Ishikawa (cell line): ENCODE measurements around the gene TXNDC15.

Experiments used
- CEBPB ChIP-seq: IDR thresholded peaks from 2 replicates; pipeline ENCODE4 v1.6.1; 2012
- CREB1 ChIP-seq: IDR thresholded peaks from 2 replicates; pipeline ENCODE4 v1.6.1; 2012; ENCODE audit warnings: low read depth
- EGR1 ChIP-seq: IDR thresholded peaks from 2 replicates; pipeline ENCODE4 v1.6.1; 2012
- EP300 ChIP-seq: IDR thresholded peaks from 2 replicates; pipeline ENCODE4 v1.6.1; 2012; ENCODE audit warnings: borderline replicate concordance
- FOXM1 ChIP-seq: IDR thresholded peaks from 2 replicates; pipeline ENCODE4 v1.6.1; 2012; ENCODE audit warnings: low read depth, borderline replicate concordance
- NFIC ChIP-seq: IDR thresholded peaks from 2 replicates; pipeline ENCODE4 v1.6.1; 2012
- RAD21 ChIP-seq: IDR thresholded peaks from 2 replicates; pipeline ENCODE4 v1.6.1; 2012; ENCODE audit warnings: low read depth
- TAF1 ChIP-seq: IDR thresholded peaks from 2 replicates; pipeline ENCODE4 v1.6.1; 2012; ENCODE audit warnings: low read depth, mild to moderate bottlenecking
- TCF12 ChIP-seq: IDR thresholded peaks from 2 replicates; pipeline ENCODE4 v1.6.1; 2012; ENCODE audit warnings: low read depth
- TEAD4 ChIP-seq: IDR thresholded peaks from 2 replicates; pipeline ENCODE4 v1.6.1; 2012
- YY1 ChIP-seq: IDR thresholded peaks from 2 replicates; pipeline ENCODE4 v1.6.1; 2012; ENCODE audit warnings: low read depth
- ZBTB7A ChIP-seq: IDR thresholded peaks from 2 replicates; pipeline ENCODE4 v1.6.1; 2012; ENCODE audit warnings: low read depth
- TF ChIP-seq, protein P1 (sequence below): IDR thresholded peaks from 2 replicates; pipeline ENCODE4 v1.6.1; 2012
- TF ChIP-seq, protein P2 (sequence below): IDR thresholded peaks from 2 replicates; pipeline ENCODE4 v1.6.1; 2012; ENCODE audit warnings: low read depth, mild to moderate bottlenecking
- TF ChIP-seq, protein P3 (sequence below): IDR thresholded peaks from 2 replicates; pipeline ENCODE4 v1.6.1; 2012

The TXNDC15 gene

DNA sequence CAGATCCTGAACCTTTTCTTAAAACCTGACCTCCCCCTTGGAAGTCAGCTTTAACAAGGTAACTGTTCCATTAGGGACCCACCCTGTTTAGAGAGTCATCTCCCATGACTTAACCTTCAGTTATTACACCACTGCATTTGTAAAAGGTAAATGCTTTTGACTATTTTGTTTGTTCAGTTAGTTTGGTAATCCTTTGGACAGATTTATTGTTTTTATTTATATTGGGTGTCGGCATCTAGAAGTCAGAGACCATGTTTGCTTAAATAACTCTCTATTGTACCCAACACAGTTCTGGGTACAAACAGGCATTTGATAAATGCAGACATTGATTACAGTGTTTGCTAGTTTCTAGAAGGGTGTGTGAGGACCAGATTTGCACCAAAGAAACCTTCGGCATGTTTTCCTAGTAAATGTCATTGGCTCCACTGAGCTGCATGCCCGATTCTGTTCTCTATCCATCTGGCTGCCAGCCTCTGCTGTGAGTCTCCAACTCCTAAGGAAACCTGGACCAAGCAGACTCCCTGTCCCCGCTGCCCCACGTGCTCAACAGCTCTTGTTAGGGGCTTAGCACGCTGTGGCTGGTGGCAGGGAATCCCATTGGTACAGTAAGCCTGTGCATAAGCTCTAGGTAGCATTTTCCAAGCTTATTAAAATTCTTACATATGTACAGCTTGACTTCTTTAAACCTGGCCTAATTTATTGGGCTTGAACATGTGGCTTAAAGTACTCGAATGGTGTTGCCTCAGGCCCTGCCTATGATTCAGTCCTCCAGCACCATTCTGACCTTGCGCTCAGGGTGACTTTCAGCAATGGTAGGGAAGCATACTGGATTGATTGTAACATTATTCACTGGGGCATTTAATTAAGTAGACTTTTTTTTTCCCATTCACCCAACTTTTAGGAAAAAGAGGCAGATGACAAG is 37.4 kb downstream of the TXNDC15 start:
- TF ChIP-seq YY1 (no peak), TEAD4 (no peak), FOXM1 (no peak), TAF1 (no peak), CEBPB (no peak), RAD21 (no peak), EGR1 (no peak)
- TF ChIP-seq, protein P1, sequence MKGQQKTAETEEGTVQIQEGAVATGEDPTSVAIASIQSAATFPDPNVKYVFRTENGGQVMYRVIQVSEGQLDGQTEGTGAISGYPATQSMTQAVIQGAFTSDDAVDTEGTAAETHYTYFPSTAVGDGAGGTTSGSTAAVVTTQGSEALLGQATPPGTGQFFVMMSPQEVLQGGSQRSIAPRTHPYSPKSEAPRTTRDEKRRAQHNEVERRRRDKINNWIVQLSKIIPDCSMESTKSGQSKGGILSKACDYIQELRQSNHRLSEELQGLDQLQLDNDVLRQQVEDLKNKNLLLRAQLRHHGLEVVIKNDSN: no peak
- TF ChIP-seq, protein P2, sequence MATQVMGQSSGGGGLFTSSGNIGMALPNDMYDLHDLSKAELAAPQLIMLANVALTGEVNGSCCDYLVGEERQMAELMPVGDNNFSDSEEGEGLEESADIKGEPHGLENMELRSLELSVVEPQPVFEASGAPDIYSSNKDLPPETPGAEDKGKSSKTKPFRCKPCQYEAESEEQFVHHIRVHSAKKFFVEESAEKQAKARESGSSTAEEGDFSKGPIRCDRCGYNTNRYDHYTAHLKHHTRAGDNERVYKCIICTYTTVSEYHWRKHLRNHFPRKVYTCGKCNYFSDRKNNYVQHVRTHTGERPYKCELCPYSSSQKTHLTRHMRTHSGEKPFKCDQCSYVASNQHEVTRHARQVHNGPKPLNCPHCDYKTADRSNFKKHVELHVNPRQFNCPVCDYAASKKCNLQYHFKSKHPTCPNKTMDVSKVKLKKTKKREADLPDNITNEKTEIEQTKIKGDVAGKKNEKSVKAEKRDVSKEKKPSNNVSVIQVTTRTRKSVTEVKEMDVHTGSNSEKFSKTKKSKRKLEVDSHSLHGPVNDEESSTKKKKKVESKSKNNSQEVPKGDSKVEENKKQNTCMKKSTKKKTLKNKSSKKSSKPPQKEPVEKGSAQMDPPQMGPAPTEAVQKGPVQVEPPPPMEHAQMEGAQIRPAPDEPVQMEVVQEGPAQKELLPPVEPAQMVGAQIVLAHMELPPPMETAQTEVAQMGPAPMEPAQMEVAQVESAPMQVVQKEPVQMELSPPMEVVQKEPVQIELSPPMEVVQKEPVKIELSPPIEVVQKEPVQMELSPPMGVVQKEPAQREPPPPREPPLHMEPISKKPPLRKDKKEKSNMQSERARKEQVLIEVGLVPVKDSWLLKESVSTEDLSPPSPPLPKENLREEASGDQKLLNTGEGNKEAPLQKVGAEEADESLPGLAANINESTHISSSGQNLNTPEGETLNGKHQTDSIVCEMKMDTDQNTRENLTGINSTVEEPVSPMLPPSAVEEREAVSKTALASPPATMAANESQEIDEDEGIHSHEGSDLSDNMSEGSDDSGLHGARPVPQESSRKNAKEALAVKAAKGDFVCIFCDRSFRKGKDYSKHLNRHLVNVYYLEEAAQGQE: no peak

DNA sequence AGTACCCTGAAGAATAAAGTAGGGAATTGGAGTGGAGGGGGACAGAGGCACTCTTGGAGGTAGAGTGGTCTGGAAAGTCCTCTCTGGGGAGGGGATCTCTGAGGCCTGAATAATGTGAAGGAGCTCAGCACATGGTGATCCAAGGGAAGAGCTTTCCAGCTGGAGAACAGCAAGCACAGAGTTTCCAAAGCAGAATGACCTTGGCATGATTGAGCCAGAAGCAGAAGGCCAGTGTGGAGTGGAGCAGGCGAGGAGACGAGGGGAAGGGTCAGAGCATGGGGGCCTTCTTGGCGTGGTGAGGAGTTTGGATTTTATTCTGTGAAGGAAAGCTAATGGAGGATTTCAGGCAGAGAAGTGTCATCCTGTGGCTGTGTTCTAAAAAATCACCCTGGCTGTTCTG is 39.1 kb downstream of the TXNDC15 start:
- TF ChIP-seq, protein P1: no peak
- no peak for TF ChIP-seq NFIC
- TF ChIP-seq, protein P2: no peak
- TF ChIP-seq TCF12: no peak
- TF ChIP-seq RAD21: no peak
- TF ChIP-seq EP300: no peak
- no peak for TF ChIP-seq TAF1
- no peak for TF ChIP-seq ZBTB7A
- TF ChIP-seq TEAD4: no peak
- TF ChIP-seq CREB1: no peak
- TF ChIP-seq CEBPB: no peak
- TF ChIP-seq, protein P3, sequence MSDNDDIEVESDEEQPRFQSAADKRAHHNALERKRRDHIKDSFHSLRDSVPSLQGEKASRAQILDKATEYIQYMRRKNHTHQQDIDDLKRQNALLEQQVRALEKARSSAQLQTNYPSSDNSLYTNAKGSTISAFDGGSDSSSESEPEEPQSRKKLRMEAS: no peak
- TF ChIP-seq FOXM1: no peak
- TF ChIP-seq YY1: no peak

DNA sequence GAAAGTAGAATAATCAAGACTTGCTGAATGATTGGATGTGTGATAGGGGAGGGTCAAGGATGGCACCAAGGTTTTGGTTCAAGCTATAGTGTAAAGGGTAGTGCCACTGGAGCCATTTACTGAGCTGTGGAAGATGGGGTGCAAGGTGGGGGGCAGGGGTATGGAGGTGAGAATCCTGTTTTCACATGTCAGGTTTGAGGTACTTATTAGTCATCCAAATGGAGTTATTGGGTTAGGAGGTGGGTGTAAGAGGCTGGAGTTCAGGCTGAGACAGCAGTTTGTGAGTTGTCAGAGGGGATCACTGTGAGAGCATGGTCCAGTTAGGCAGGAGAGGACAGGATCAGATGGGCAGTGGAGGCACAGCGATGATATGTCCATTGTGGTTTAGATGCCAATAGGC is 39.6 kb downstream of the TXNDC15 start:
- TF ChIP-seq NFIC (no peak), EP300 (no peak), EGR1 (no peak), FOXM1 (no peak), TAF1 (no peak)
- TF ChIP-seq, protein P2: no peak
- TF ChIP-seq, protein P1: no peak

DNA sequence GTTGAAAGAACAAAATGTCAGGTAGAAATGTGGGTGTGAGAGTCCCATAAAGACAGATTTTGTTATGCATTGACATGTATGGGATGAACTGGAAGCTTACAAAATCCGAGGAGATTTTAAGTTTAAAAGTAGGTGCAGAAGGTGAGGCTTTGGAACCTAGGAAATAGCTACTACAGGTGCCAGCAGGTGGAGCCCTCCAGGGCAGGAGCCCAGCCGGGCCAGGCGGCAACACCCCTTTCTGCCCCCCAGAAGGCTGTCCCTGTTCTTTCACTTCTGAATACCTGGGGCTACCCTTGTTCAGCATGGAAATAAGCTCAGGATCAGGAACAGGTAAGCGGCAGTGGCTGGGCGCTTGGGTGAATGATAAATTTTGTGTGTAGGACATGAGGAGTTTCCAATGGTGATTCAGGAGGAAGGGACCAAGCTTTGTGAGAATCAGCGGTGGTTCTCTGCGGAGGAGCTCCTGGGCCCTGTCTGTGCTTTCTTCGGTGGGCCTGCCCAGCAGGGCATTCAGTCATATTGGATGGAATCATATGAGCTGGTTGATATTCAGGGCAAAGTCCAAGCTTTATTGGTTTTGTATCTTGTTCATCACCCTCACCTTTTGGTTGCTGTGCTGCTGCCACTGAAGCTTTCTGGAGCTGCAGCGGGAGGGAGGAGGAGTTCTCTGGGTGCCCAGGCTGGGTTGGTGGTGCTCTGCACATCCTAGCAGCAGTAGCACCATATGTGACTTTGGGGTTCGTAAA is 43.1 kb downstream of the TXNDC15 start:
- TF ChIP-seq TEAD4: no peak
- TF ChIP-seq, protein P3: no peak
- no peak for TF ChIP-seq CEBPB
- no peak for TF ChIP-seq TCF12
- no peak for TF ChIP-seq NFIC
- no peak for TF ChIP-seq EP300
- no peak for TF ChIP-seq YY1
- no peak for TF ChIP-seq RAD21
- TF ChIP-seq, protein P2: no peak
